H1 (cell line): Measurements from ENCODE around the gene TNS4. TPM values are rescaled to one million over a fixed set of nuclear protein-coding genes. Genes with fewer than 3 reads are reported as not detected.

Source experiments
- CTCF ChIA-PET: fragments of 300-600 bp; sonication (Branson Sonifier 250); formaldehyde crosslinking; loops from one replicate; lab custom pipeline; 2021; ENCODE audit not compliant: partially characterized antibody; lab: Charles Lee
- POLR2A ChIA-PET: fragments of 300-600 bp; sonication (Branson Sonifier 250); formaldehyde crosslinking; loops from one replicate; lab custom pipeline; 2021; ENCODE audit warnings: inconsistent platforms; ENCODE audit not compliant: partially characterized antibody; lab: Charles Lee
- DNase-seq, 2 experiments: peaks; one replicate each; pipeline versions ENCODE4 v3.0.0 to v3.0.0-alpha.2; 2010 to 2022; ENCODE audit warnings: low spot score in 2 of 2, low read depth in 1 of 2, mixed read lengths in 1 of 2
- FAIRE-seq: peaks from 2 replicates; lab custom pipeline; 2011; peaks lifted over from hg19 to GRCh38; lab: Jason Lieb, UNC
- H2AFZ ChIP-seq: 2 replicates; pipeline ENCODE4 v1.8.1; 2012; ENCODE audit warnings: low read length, inconsistent platforms
- H2AK5ac ChIP-seq: 2 replicates; pipeline ENCODE4 v1.6.1; 2013; ENCODE audit warnings: low read depth, low read length
- H2BK120ac ChIP-seq: replicated peaks from 2 replicates; pipeline ENCODE3; 2013; ENCODE audit warnings: low read depth, low read length, inconsistent platforms
- H2BK12ac ChIP-seq: 2 replicates; pipeline ENCODE4 v1.6.1; 2013; ENCODE audit warnings: low read depth, low read length
- H2BK15ac ChIP-seq: 2 replicates; pipeline ENCODE4 v1.6.1; 2013; ENCODE audit warnings: low read length
- H2BK20ac ChIP-seq: 2 replicates; pipeline ENCODE4 v1.6.1; 2013; ENCODE audit warnings: low read length
- H2BK5ac ChIP-seq: 2 replicates; pipeline ENCODE4 v1.6.1; 2013; ENCODE audit warnings: low read depth, low read length
- H3K14ac ChIP-seq: 2 replicates; pipeline ENCODE4 v1.6.1; 2013; ENCODE audit warnings: inconsistent platforms; ENCODE audit not compliant: insufficient read length
- H3K18ac ChIP-seq: 2 replicates; pipeline ENCODE4 v1.6.1; 2013; ENCODE audit warnings: low read length; ENCODE audit errors: extremely low read depth
- H3K23ac ChIP-seq: 2 replicates; pipeline ENCODE4 v1.6.1; 2013; ENCODE audit warnings: inconsistent platforms; ENCODE audit not compliant: insufficient read length
- H3K23me2 ChIP-seq: 2 replicates; pipeline ENCODE4 v1.6.1; 2013; ENCODE audit warnings: low read depth, low read length
- H3K27ac ChIP-seq: 2 replicates; pipeline ENCODE4 v1.6.1; 2011; ENCODE audit warnings: low read depth, low read length, inconsistent platforms
- H3K27me3 ChIP-seq, 4 experiments: replicated peaks in 1 of 4; 1 replicate in 1 of 4; 2 replicates in 3 of 4; pipeline versions ENCODE4 v1.6.1 to v1.8.1; 2011 to 2013; ENCODE audit warnings: low read length in 3 of 4, mild to moderate bottlenecking in 3 of 4, inconsistent platforms in 2 of 4, mixed read lengths in 2 of 4, moderate library complexity in 1 of 4; ENCODE audit not compliant: control insufficient read depth in 3 of 4, insufficient read depth in 3 of 4; ENCODE audit errors: extremely low read depth in 1 of 4
- H3K36me3 ChIP-seq, 4 experiments: 2 replicates each; pipeline versions ENCODE4 v1.6.1 to v1.8.1; 2011 to 2013; ENCODE audit warnings: mild to moderate bottlenecking in 4 of 4, low read length in 3 of 4, moderate library complexity in 2 of 4, control low read depth in 1 of 4, inconsistent platforms in 1 of 4; ENCODE audit not compliant: insufficient read depth in 4 of 4, control insufficient read depth in 2 of 4
- H3K4ac ChIP-seq: replicated peaks from 2 replicates; pipeline ENCODE3; 2013; ENCODE audit warnings: low read length, low read depth, mixed read lengths, inconsistent platforms; ENCODE audit not compliant: insufficient read length
- H3K4me1 ChIP-seq, 4 experiments: replicated peaks in 1 of 4; 1 replicate in 1 of 4; 2 replicates in 3 of 4; pipeline versions ENCODE4 v1.6.1 to v1.8.1; 2011 to 2013; ENCODE audit warnings: low read length in 3 of 4, inconsistent platforms in 2 of 4, mixed read lengths in 1 of 4; ENCODE audit not compliant: insufficient read depth in 4 of 4, control insufficient read depth in 3 of 4
- H3K4me2 ChIP-seq, 2 experiments: 2 replicates each; pipeline versions ENCODE4 v1.6.1 to v1.8.1; 2011 to 2013; ENCODE audit warnings: low read depth in 2 of 2, low read length in 2 of 2, control low read depth in 1 of 2, inconsistent platforms in 1 of 2, mild to moderate bottlenecking in 1 of 2; ENCODE audit not compliant: insufficient read depth in 1 of 2
- H3K4me3 ChIP-seq, 4 experiments: fragments of 200-600, 300-600 bp in 1 of 4; sonication (generic), shearing (Covaris generic), sonication (Bioruptor Twin) in 1 of 4; 2 replicates each; pipeline versions ENCODE4 v1.5.1 to v1.8.1; 2011 to 2016; ENCODE audit warnings: low read length in 4 of 4, low read depth in 3 of 4, control low read depth in 2 of 4, inconsistent platforms in 2 of 4, mild to moderate bottlenecking in 2 of 4, mixed read lengths in 1 of 4, moderate library complexity in 1 of 4; ENCODE audit not compliant: insufficient read depth in 2 of 4; ENCODE audit errors: extremely low read depth in 1 of 4
- H3K56ac ChIP-seq: replicated peaks from 2 replicates; pipeline ENCODE3; 2013; ENCODE audit warnings: low read depth, mild to moderate bottlenecking, mixed read lengths, low read length, inconsistent platforms; ENCODE audit not compliant: insufficient read length
- H3K79me1 ChIP-seq: 2 replicates; pipeline ENCODE4 v1.6.1; 2013; ENCODE audit warnings: low read depth, low read length, control low read depth
- H3K79me2 ChIP-seq, 2 experiments: 2 replicates each; pipeline versions ENCODE4 v1.6.1 to v1.8.1; 2012 to 2013; ENCODE audit warnings: low read length in 2 of 2, mild to moderate bottlenecking in 2 of 2, inconsistent platforms in 1 of 2; ENCODE audit not compliant: insufficient read depth in 2 of 2, control insufficient read depth in 1 of 2
- H3K9ac ChIP-seq, 4 experiments: replicated peaks in 1 of 4; 1 replicate in 1 of 4; 2 replicates in 3 of 4; pipeline versions ENCODE4 v1.6.1 to v1.8.1; 2011 to 2013; ENCODE audit warnings: low read depth in 3 of 4, low read length in 3 of 4, control low read depth in 2 of 4, mild to moderate bottlenecking in 2 of 4, moderate library complexity in 2 of 4, inconsistent platforms in 1 of 4; ENCODE audit errors: extremely low read depth in 1 of 4
- H3K9me3 ChIP-seq, 2 experiments: 2 replicates each; pipeline versions ENCODE4 v1.6.1 to v1.8.1; 2012 to 2013; ENCODE audit warnings: mild to moderate bottlenecking in 2 of 2, moderate library complexity in 2 of 2, control low read depth in 1 of 2, inconsistent platforms in 1 of 2, low read depth in 1 of 2, low read length in 1 of 2, mixed read lengths in 1 of 2; ENCODE audit not compliant: insufficient read depth in 2 of 2
- H4K20me1 ChIP-seq, 2 experiments: replicated peaks in 1 of 2; 2 replicates each; pipeline versions ENCODE3 to v1.8.1; 2011 to 2013; ENCODE audit warnings: inconsistent platforms in 2 of 2, low read length in 2 of 2, mild to moderate bottlenecking in 1 of 2; ENCODE audit not compliant: insufficient read depth in 2 of 2, control insufficient read depth in 1 of 2
- H4K5ac ChIP-seq: 2 replicates; pipeline ENCODE4 v1.6.1; 2013; ENCODE audit warnings: low read length, low read depth, mixed read lengths, inconsistent platforms; ENCODE audit not compliant: insufficient read length
- H4K8ac ChIP-seq: 2 replicates; pipeline ENCODE4 v1.8.0; 2013; ENCODE audit warnings: mild to moderate bottlenecking, moderate library complexity, low read length, inconsistent platforms; ENCODE audit not compliant: insufficient read depth; ENCODE audit errors: extremely low read depth
- H4K91ac ChIP-seq: replicated peaks from 2 replicates; pipeline ENCODE3; 2013; ENCODE audit warnings: low read length, mixed read lengths, inconsistent platforms; ENCODE audit not compliant: insufficient read length
- CBX5 ChIP-seq: fragments of 300-800, 300-1000 bp; sonication (generic); IDR thresholded peaks from 2 replicates; pipeline ENCODE4 v1.7.1; 2016; ENCODE audit warnings: antibody characterized with exemption, low read length, low read depth
- CHD1 ChIP-seq: IDR thresholded peaks from 2 replicates; pipeline ENCODE4 v1.6.1; 2012; ENCODE audit warnings: low read depth, low read length, improper control_type of control experiment
- EP300 ChIP-seq, 2 experiments: IDR thresholded peaks; 1 replicate in 1 of 2; 2 replicates in 1 of 2; pipeline ENCODE4 v1.6.1; 2011 to 2012; ENCODE audit warnings: low read depth in 2 of 2, low read length in 2 of 2, mild to moderate bottlenecking in 2 of 2, borderline replicate concordance in 1 of 2, inconsistent platforms in 1 of 2, moderate library complexity in 1 of 2
- FOSL1 ChIP-seq: IDR thresholded peaks from 2 replicates; pipeline ENCODE4 v1.6.1; 2011; ENCODE audit warnings: mild to moderate bottlenecking, low read depth, low read length, moderate library complexity; ENCODE audit not compliant: insufficient read depth
- GABPA ChIP-seq: IDR thresholded peaks from 2 replicates; pipeline ENCODE4 v1.6.1; 2011; ENCODE audit warnings: mild to moderate bottlenecking, low read length, moderate library complexity, borderline replicate concordance; ENCODE audit not compliant: insufficient read depth
- GTF2F1 ChIP-seq: IDR thresholded peaks from 2 replicates; pipeline ENCODE4 v1.6.1; 2012; ENCODE audit warnings: low read depth, low read length, improper control_type of control experiment, borderline replicate concordance
- JUN ChIP-seq: IDR thresholded peaks from 2 replicates; pipeline ENCODE4 v1.6.1; 2011; ENCODE audit warnings: low read depth, mild to moderate bottlenecking, improper control_type of control experiment, low read length
- JUND ChIP-seq: IDR thresholded peaks from 2 replicates; pipeline ENCODE4 v1.6.1; 2011; ENCODE audit warnings: mild to moderate bottlenecking, improper control_type of control experiment, low read length
- NANOG ChIP-seq: IDR thresholded peaks from 2 replicates; pipeline ENCODE4 v1.6.1; 2011; ENCODE audit warnings: low read length, low read depth, mild to moderate bottlenecking, inconsistent platforms; ENCODE audit not compliant: insufficient read depth, poor library complexity, severe bottlenecking
- WGBS, 2 experiments: shearing (Covaris generic) in 1 of 2; methylation state at CpG; one replicate each; pipeline versions ENCODE4 v1.1.6 to v1.1.7; 2013 to 2015; ENCODE audit warnings: low lambda C conversion rate in 2 of 2, mixed read lengths in 2 of 2, inconsistent platforms in 1 of 2, low coverage in 1 of 2, missing lambda C conversion rate in 1 of 2; ENCODE audit not compliant: insufficient replicate concordance in 2 of 2, insufficient coverage in 1 of 2, insufficient read length in 1 of 2; ENCODE audit errors: extremely low coverage in 1 of 2, missing lambda C conversion rate in 1 of 2; 5-methylcytosine and 5-hydroxymethylcytosine counted together
- polyA plus RNA-seq, 7 experiments: library from polyadenylated mRNA; depleted of rRNA in 3 of 7; stranded (reverse) in 5 of 7; unstranded in 2 of 7; fragments of >200 nt in 5 of 7; fragments of 200-250 nt in 2 of 7; gene quantifications; 1 replicate in 5 of 7; 2 replicates in 1 of 7; 4 replicates in 1 of 7; pipeline versions ENCODE4 v1.2.1 to v1.2.3, GENCODE V29; 2011 to 2013; ENCODE audit warnings: missing spikeins in 2 of 7, mixed read lengths in 2 of 7
- total RNA-seq: library from RNA; stranded (reverse); fragmentation: NEBNext Ultra II Directional; extraction: Animal tissue kit (Norgen Biotek cat#: 25700); gene quantifications from 2 replicates; pipeline ENCODE4 v1.2.1, GENCODE V29; 2021
- TF ChIP-seq, protein P1 (sequence below), 3 experiments: IDR thresholded peaks; 1 replicate in 2 of 3; 2 replicates in 1 of 3; pipeline versions ENCODE4 v1.5.1 to v1.6.1; 2011; ENCODE audit warnings: low read length in 3 of 3, mild to moderate bottlenecking in 3 of 3, inconsistent platforms in 2 of 3, low read depth in 1 of 3, moderate library complexity in 1 of 3; ENCODE audit not compliant: insufficient read depth in 1 of 3; ENCODE audit errors: control extremely low read depth in 1 of 3

Gene TNS4
- total and polyA plus RNA-seq, 2 of the 8 experiments (the other 6 are each of a cell fraction or from before 2014, with no cell fraction given): 0.20 to 0.21 TPM

DNA sequence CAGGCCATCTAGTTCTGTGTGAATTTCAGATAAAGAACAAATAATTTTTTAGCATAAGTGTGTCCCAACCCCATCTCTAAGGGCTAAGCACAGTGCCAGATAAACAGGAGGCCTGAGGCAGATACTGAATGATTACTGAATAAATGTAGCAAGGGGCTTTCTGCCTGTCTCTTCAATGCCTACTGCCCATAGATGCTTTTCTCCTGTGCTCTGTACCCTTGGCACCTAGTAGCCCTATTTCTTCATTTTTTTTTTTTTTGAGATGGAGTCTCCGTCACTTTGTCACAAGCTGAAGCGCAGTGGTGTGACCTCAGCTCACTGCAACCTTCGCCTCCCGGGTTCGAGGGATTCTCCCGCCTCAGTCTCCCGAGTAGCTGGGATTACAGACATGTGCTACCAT, 32.9 kb downstream of the TNS4 start:
- no peak overlapping the region for H3K23ac ChIP-seq
- POLR2A ChIA-PET: interaction anchor here (0.7 to 1.9 kb wide), 2 partner anchors 10 to 82 kb away, joined by 3 to 9 read pairs; no protein-coding TSS in a partner anchor
- TF ChIP-seq JUND (no peak), GABPA (no peak), GTF2F1 (no peak), EP300 (IDR thresholded peaks at IDR 0.05; ENCODE audit: borderline replicate concordance in 1 of 2, low read depth in 2 of 2, low read length in 2 of 2) (no peak), FOSL1 (no peak), NANOG (no peak), JUN (no peak), CHD1 (no peak), CBX5 (no peak)
- TF ChIP-seq, protein P1, sequence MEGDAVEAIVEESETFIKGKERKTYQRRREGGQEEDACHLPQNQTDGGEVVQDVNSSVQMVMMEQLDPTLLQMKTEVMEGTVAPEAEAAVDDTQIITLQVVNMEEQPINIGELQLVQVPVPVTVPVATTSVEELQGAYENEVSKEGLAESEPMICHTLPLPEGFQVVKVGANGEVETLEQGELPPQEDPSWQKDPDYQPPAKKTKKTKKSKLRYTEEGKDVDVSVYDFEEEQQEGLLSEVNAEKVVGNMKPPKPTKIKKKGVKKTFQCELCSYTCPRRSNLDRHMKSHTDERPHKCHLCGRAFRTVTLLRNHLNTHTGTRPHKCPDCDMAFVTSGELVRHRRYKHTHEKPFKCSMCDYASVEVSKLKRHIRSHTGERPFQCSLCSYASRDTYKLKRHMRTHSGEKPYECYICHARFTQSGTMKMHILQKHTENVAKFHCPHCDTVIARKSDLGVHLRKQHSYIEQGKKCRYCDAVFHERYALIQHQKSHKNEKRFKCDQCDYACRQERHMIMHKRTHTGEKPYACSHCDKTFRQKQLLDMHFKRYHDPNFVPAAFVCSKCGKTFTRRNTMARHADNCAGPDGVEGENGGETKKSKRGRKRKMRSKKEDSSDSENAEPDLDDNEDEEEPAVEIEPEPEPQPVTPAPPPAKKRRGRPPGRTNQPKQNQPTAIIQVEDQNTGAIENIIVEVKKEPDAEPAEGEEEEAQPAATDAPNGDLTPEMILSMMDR (IDR thresholded peaks at IDR 0.05; ENCODE audit: control extremely low read depth in 1 of 3, insufficient read depth in 1 of 3, low read depth in 1 of 3, low read length in 3 of 3): no peak

More for the DNA sequence above, 32.9 kb downstream of the TNS4 start:
- Histone ChIP-seq H3K27ac (no peak overlapping the region), H2BK15ac (no peak overlapping the region), H3K27me3 (no peaks in the 10 kb centered on the region), H2BK5ac (no peak overlapping the region), H3K4me2 (no peak overlapping the region), H3K4ac (no peak overlapping the region), H4K91ac (no peak overlapping the region), H4K20me1 (no peaks in the 10 kb centered on the region), H3K9ac (no peak overlapping the region), H2AFZ (no peak overlapping the region), H2BK120ac (no peak overlapping the region), H4K5ac (no peak overlapping the region), H3K9me3 (peaks cover 4 to 12% of the 10 kb centered on the region in 2 experiments; a peak in 2 of 4 replicates), H3K79me2 (no peaks in the 10 kb centered on the region), H3K4me1 (peaks cover 0 to 19% (median 4%) of the 10 kb centered on the region in 4 experiments; a peak in 5 of 7 replicates), H2BK20ac (no peak overlapping the region), H2AK5ac (no peak overlapping the region), H3K79me1 (no peaks in the 10 kb centered on the region), H3K14ac (no peak overlapping the region), H2BK12ac (no peak overlapping the region), H3K36me3 (no peaks in the 10 kb centered on the region), H3K18ac (no peak overlapping the region), H3K4me3 (no peak overlapping the region), H3K23me2 (no peaks in the 10 kb centered on the region; the same call in 1 of the 2 replicates), H4K8ac (no peak overlapping the region), H3K56ac (no peak overlapping the region)
- FAIRE-seq: no peak
- 91% methylated on average over 7 of the region's 7 CpGs; no CpG with 5 or more reads in 1 of the 2 experiments for WGBS, 2 experiments
- DNase-seq: no peak
- CTCF ChIA-PET: interaction anchor here (0.6 to 34.1 kb wide), 5 partner anchors 9 to 111 kb away, joined by 3 to 739 read pairs (median 3); partner anchors contain the start of gene IGFBP4
